ENCODE measurements around the gene POU2F3. TPM values are rescaled to one million over a fixed set of nuclear protein-coding genes. Genes with fewer than 3 reads are reported as not detected.
A peak's percentile ranks its signal among the peaks of the same experiment; 100 is the strongest.

The POU2F3 gene
- total RNA-seq (2014; rRNA removed; shearing (Covaris generic)): 0.81 TPM in 1 of 2 replicates, not detected in the other

DNA sequence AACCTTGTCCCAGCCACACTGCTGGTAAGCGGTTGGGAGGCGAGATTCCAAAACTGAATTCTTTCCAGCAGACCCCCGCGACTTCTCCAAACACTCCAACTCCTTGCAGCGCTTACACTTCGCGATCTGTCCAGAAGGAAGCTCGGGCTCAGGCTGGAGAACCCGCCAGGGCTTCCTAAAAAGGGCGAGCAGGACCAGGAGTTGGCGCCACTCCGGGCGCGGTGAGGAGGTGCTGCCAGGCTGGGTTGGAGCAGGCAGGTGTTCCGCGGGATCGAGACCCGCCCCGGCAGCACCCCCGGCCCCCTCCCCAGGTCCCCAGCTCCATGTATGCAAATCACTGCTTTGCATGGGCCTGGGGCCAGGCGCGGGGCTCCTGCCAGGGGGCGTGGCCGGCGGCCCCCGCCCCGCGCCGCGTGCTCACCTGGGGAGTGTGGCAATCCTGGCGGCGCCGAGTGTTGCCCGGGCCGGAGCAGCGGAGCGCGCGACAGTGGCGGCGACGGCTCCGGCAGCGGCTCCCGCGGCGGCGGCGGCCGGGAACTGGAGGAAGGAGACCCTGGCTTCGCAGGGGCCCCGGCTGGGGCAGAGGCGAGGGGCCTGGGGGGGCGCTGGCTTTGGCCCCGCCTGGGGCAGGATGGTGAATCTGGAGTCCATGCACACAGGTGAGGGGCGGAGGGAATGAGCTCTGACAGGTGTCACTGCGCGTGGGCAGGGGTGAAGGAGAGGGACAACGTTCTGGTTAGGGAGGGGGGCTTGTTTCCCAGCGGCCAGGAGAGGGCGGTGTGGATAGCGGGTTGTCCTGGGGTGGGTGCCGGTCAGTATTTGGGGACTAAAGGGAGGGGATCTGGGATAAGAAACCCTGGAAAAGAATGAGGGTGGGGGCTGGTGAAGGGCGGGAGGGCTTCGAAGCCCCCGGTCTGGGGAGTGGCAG is at the start of gene POU2F3:
POU2F3 (plus strand) TSS at position 428 of the 928 bp plus-strand sequence; CDS start at position 632, 204 bp downstream.
- Histone ChIP-seq H3K36me3 (replicated peaks; ENCODE audit: control insufficient read depth, insufficient read depth, low read length) (no peaks in the 10 kb centered on the region), H3K27me3 (ENCODE audit: control insufficient read depth, insufficient read depth, low read length) (peaks cover 23% of the 10 kb centered on the region), H3K4me3 (ENCODE audit: insufficient read depth, low read depth, low read length) (peak within 1 kb of the TSS; percentile 41)
- DNase-seq: peak; percentile 91

DNA sequence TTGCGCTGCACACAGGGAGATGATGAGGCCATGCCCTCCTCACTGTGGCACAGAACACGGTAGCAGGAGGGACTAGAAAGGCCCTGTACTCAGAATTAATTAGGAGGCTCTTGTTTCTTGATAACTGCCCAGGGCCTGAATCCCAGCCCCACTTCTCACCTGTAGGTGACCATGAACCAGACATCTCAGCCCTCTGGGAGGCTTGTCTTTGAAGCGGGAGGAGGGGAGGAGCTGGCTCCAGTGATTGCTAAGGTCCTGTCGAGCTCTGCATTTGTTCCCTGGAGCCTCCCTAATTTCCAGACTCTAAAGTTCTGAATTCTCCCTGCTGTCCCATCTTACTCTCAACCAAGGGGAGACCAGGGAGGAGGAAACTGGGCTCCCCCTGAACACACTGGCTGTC is 48.9 kb upstream of the POU2F3 start:
- Histone ChIP-seq H3K36me3 (replicated peaks; ENCODE audit: control insufficient read depth, insufficient read depth, low read length) (no peaks in the 10 kb centered on the region), H3K27me3 (ENCODE audit: control insufficient read depth, insufficient read depth, low read length) (peaks cover 8% of the 10 kb centered on the region), H3K4me3 (ENCODE audit: insufficient read depth, low read depth, low read length) (no peak overlapping the region)
- no peak for DNase-seq

DNA sequence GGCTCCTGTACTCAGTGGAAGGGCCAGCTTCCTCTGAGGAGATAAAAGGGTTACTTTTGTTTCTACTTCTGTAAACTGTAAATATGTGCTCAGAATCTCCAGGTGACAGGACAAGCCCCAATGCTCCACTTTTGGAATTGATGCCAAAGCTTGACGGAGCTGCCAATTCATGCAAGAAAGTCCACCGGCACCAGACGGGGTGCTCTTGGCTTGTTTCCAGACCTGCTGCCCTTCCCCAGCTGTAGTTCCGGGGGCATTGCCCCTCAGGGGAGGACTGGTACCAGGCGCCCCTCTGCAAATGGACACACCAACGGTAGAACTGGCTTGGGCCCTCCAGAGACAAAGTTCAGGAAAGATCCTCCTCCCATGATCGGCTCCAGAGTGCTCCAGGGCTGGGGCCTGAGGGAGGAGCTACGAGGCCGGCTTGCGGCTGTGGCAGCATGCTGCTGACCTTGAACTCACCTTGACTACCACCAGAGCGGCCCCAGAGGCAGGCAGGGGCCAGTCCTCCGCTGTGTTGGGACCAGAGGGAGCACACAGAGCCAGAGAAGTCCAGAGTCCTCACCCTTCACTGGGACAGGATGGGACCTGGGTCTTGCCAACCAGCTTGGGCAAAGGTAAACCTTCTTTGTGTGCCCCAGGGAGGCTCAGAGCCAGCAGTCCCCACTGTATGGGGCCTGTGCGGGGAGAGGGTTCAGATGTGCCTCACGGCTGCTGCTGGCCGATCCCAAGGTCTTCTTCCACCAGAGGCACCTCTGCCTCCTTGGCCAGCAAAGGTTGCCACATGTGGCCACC is 46.9 kb upstream of the POU2F3 start:
- Histone ChIP-seq H3K4me3 (ENCODE audit: insufficient read depth, low read depth, low read length) (no peak overlapping the region), H3K36me3 (replicated peaks; ENCODE audit: control insufficient read depth, insufficient read depth, low read length) (no peaks in the 10 kb centered on the region), H3K27me3 (ENCODE audit: control insufficient read depth, insufficient read depth, low read length) (peaks cover 13% of the 10 kb centered on the region)
- no peak for DNase-seq

GRCh38 chr11:120194166-120194565 is 45.8 kb upstream of the POU2F3 start:
- Histone ChIP-seq H3K4me3 (ENCODE audit: insufficient read depth, low read depth, low read length) (no peak overlapping the region), H3K36me3 (replicated peaks; ENCODE audit: control insufficient read depth, insufficient read depth, low read length) (no peaks in the 10 kb centered on the region), H3K27me3 (ENCODE audit: control insufficient read depth, insufficient read depth, low read length) (peaks cover 22% of the 10 kb centered on the region)
- no peak for DNase-seq

DNA sequence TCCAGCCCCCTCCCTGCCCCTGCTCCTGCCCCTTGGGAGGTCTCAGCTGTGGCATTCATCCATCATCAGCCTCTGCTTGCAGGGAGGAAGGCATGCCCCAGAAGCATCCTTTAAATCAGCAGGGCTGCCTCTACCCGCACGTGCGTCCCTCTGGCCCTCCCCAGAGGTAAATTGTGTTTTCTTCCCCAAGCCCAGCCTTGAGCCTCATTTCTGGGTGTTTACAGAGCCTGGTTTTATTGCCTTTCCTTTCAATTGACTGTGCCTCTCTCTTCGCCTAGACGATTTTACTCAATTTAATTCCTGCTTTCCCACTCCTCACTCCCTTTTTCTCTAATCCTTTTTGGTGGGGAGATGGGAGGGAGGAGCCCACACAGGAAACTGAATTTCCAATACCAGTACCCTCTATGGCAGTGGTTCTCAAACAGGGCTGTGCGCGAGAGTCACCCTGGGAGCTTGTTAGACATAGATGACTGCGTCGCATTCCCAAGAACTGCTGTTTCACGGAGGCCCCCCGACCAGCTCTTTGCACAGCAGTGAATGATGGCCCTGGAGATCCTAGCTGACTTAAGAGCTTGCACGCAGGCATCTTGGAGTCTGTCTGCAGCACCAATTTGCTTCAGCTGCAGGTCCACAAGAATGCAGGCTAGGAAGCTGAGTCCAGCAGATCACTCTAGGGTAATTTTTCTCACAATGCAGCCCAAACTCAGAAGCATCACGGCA is 44.2 kb upstream of the POU2F3 start:
- peaks cover 31% of the 10 kb centered on the region for H3K27me3 ChIP-seq (ENCODE audit: control insufficient read depth, insufficient read depth, low read length)
- no peak overlapping the region for H3K4me3 ChIP-seq (ENCODE audit: insufficient read depth, low read depth, low read length)
- H3K36me3 ChIP-seq (replicated peaks; ENCODE audit: control insufficient read depth, insufficient read depth, low read length): no peaks in the 10 kb centered on the region
- no peak for DNase-seq

- Histone ChIP-seq H3K27me3 (ENCODE audit: control insufficient read depth, insufficient read depth, low read length) (peaks cover 38% of the 10 kb centered on the region), H3K4me3 (ENCODE audit: insufficient read depth, low read depth, low read length) (no peak overlapping the region), H3K36me3 (replicated peaks; ENCODE audit: control insufficient read depth, insufficient read depth, low read length) (no peaks in the 10 kb centered on the region)
- no peak for DNase-seq
These were observed 43.1 kb upstream of the POU2F3 start for GRCh38 chr11:120196826-120197225.

DNA sequence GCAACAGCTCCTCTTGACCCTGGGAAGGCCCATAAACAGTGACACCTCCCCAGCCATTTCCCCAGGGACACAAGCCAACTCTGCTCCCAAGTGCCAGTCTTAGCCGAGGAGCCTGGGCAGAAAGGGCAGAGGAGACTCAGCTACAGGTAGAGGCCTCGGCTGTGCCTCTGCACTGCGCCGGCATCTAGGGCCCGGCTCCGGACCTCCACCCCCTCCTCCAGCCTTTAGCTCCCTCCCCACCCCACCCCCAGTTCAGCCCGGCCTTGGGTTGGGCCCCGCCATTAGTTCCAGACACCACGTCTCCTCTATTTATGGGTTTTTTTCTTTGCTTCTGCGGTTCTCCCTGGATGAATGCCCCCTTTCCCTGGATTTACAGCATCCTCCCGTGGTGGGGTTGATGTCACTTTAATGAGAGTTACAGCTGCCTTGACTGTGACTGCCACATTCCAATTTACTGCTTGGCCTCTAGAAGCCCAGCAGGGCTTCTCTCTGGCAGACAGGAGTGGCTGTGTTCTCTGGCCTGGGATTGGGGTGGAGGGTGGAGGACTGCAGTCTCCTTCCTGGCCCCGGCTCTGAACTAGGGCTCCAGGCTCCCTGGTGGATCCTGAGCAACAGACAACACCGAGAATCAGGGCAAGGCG is 42.6 kb upstream of the POU2F3 start:
- Histone ChIP-seq H3K27me3 (ENCODE audit: control insufficient read depth, insufficient read depth, low read length) (peaks cover 40% of the 10 kb centered on the region), H3K4me3 (ENCODE audit: insufficient read depth, low read depth, low read length) (no peak overlapping the region), H3K36me3 (replicated peaks; ENCODE audit: control insufficient read depth, insufficient read depth, low read length) (no peaks in the 10 kb centered on the region)
- peak; percentile 87 for DNase-seq

DNA sequence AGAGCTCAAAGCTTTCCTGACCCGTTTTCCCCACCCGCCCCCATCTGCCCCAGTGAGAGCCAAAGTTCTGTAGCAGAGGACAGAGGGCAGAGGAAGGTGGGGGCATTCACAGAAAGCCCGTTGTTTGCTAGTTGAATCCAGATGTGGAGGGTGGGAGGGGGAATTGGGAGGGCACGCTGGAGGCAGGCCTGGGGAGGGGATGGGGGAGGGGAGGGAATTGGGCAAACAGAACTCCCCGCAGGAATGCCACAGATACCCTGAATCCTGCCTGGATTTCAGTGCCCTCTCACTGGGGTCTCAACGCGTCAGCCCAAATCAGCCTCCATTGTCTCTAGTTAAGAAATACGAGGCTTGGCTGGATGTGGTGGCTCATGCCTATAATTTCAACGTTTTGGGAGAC is 42.0 kb upstream of the POU2F3 start:
- H3K27me3 ChIP-seq (ENCODE audit: control insufficient read depth, insufficient read depth, low read length): peaks cover 40% of the 10 kb centered on the region
- H3K36me3 ChIP-seq (replicated peaks; ENCODE audit: control insufficient read depth, insufficient read depth, low read length): no peaks in the 10 kb centered on the region
- H3K4me3 ChIP-seq (ENCODE audit: insufficient read depth, low read depth, low read length): no peak overlapping the region
- peak; percentile 78 for DNase-seq

GRCh38 chr11:120198403-120198786 is 41.5 kb upstream of the POU2F3 start:
- H3K36me3 ChIP-seq (replicated peaks; ENCODE audit: control insufficient read depth, insufficient read depth, low read length): no peaks in the 10 kb centered on the region
- no peak for DNase-seq
- peaks cover 40% of the 10 kb centered on the region for H3K27me3 ChIP-seq (ENCODE audit: control insufficient read depth, insufficient read depth, low read length)
- H3K4me3 ChIP-seq (ENCODE audit: insufficient read depth, low read depth, low read length): no peak overlapping the region

DNA sequence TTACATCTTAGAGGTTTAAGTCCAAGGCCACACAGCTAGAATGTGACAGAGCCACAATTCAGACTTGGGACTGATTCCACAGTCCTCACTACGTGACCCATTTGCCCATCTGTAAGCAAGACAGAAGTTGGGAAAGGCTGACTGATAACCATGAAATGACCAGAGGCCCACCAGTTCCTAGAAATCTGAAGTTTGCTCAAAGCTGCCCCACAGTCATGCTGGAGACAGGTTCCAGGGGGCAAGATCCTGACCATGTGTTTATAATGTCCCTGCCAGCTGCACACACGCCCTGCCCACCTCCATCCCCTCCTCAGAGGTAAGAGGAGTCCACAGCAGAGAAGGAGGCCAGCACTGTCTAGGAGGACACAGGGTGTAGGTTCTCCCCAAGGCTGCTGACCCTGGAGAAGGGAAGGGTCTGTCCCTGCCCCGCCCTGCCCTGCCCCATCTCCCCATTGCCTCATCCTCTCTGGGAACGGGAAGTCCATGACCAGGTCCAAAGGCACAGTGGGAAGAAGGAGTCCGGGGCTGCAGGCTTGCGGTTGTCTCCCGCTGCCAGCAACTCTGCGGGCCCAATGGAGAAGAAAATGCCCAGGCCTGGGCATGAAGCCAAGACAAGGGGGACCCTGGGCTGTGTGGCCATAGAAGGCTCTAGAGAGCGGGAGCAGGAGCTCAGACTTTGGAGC is 41.0 kb upstream of the POU2F3 start:
- DNase-seq: no peak
- Histone ChIP-seq H3K4me3 (ENCODE audit: insufficient read depth, low read depth, low read length) (no peak overlapping the region), H3K27me3 (ENCODE audit: control insufficient read depth, insufficient read depth, low read length) (peaks cover 40% of the 10 kb centered on the region), H3K36me3 (replicated peaks; ENCODE audit: control insufficient read depth, insufficient read depth, low read length) (no peaks in the 10 kb centered on the region)

- peak; percentile 65 for DNase-seq
- no peak overlapping the region for H3K4me3 ChIP-seq (ENCODE audit: insufficient read depth, low read depth, low read length)
- H3K36me3 ChIP-seq (replicated peaks; ENCODE audit: control insufficient read depth, insufficient read depth, low read length): no peaks in the 10 kb centered on the region
- H3K27me3 ChIP-seq (ENCODE audit: control insufficient read depth, insufficient read depth, low read length): peaks cover 42% of the 10 kb centered on the region
These were observed 40.3 kb upstream of the POU2F3 start for GRCh38 chr11:120199613-120200012.

- H3K36me3 ChIP-seq (replicated peaks; ENCODE audit: control insufficient read depth, insufficient read depth, low read length): no peaks in the 10 kb centered on the region
- peaks cover 41% of the 10 kb centered on the region for H3K27me3 ChIP-seq (ENCODE audit: control insufficient read depth, insufficient read depth, low read length)
- DNase-seq: no peak
- no peak overlapping the region for H3K4me3 ChIP-seq (ENCODE audit: insufficient read depth, low read depth, low read length)
These were observed 39.3 kb upstream of the POU2F3 start for GRCh38 chr11:120200677-120201076.

DNA sequence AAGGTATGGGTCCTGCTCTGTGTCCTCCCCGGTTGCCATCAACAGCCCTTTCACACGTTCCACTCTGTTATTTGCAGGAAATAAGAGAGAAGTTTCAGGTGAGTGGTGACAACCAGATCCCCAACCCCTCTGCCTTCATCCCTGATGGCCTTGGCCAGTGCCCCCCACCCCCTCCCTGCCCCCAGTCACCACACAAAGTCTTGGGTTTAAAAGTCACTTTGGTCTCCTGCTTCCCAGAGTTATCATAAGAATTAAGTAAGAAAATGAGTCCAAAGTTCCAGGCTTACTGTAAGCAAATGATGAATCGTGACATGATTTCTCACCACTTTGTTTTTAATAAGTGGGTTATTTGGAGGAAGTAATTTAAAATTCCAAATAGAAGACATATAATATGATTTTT is 38.3 kb upstream of the POU2F3 start:
- H3K27me3 ChIP-seq (ENCODE audit: control insufficient read depth, insufficient read depth, low read length): peaks cover 46% of the 10 kb centered on the region
- DNase-seq: no peak
- no peak overlapping the region for H3K4me3 ChIP-seq (ENCODE audit: insufficient read depth, low read depth, low read length)
- no peaks in the 10 kb centered on the region for H3K36me3 ChIP-seq (replicated peaks; ENCODE audit: control insufficient read depth, insufficient read depth, low read length)
